HK-2 (cell line): ENCODE measurements around the gene DNM2.

Experiments
- DNase-seq: peaks from one replicate; pipeline ENCODE4 v3.0.0-alpha.2; 2018; ENCODE audit not compliant: unreplicated experiment

DNM2 gene

GRCh38 chr19:10690341-10690781 lies 27.5 kb upstream of the DNM2 start:
- no peak for DNase-seq

DNA sequence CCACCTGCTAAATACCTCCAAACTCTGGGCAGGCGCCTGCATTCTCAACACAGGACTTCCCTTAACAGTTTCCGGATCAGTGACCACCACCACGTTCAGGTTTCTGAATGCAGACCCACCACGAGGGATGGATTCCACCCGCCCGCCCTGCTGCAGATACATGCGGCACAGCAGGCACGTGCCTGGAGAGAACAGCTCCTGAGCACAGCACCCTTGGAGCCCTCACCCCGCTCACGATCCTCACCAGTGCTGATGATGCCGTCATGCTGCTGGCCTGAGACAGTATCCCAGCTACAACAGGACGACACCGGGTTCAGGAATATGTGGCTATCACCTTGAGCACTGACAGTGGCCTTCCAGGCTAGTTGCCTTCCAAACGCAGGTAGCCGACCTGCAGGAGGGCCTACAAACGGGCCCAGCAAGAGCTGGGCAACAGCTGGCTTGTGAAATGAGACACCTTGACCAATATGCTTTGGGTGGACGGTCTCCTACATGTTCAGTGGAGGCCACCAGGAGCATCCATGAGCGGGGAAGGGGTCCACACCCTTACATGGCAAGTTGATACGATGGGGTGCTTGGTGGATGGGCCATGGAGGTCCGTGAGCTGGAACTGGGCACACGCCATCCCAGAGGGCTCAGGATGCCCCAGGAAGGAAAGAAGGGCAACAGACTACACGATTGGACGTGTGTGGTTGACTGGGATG lies 26.5 kb upstream of the DNM2 start:
- no peak for DNase-seq

DNA sequence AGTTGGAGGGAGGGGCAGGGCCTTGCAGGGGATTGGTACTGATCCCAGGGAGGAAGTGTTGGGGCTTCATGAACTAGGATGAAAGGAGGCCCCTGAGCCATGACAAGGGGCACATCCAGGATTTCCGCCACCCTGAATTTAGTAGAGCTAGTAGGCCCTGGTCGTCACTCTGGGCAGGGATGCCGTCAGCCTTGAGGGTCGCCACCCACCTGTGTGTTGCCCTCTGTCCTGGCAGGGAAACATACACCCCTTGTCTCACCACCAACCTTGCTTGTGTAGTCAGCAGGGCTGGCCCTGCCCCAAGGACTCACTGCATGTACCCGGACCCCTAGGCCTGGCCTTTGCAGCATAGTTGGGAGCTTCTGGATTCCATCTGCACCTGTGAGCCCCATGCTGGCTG lies 26.0 kb upstream of the DNM2 start:
- DNase-seq = no peak

DNA sequence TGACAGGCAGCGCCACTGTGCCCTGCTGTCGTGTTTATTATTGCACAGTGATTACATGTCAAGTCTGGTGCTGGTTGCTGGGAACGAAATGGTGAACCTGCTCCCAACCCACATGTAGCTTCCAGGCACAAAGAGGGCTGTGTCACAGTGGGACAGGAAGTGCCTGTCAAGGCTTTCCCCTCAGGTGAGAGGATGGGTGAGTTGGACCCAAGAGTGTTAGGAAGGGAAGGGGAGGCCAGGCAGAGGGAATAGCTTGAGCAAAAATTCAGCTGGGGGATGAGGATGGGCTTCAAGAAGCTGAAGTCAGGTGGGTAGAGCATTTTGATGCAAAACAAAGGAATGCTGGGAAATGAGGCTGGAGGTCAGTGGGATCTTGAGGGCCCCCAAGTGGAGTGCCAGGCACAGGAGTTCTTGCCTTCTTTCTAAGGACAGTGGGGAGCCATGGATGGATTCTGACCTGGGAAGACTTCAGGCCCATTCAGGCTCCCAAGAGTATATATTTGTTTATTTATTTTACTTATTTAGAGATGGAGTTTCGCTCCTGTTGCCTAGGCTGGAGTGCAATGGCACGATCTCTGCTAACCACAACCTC lies 25.1 kb upstream of the DNM2 start:
- DNase-seq = no peak

DNA sequence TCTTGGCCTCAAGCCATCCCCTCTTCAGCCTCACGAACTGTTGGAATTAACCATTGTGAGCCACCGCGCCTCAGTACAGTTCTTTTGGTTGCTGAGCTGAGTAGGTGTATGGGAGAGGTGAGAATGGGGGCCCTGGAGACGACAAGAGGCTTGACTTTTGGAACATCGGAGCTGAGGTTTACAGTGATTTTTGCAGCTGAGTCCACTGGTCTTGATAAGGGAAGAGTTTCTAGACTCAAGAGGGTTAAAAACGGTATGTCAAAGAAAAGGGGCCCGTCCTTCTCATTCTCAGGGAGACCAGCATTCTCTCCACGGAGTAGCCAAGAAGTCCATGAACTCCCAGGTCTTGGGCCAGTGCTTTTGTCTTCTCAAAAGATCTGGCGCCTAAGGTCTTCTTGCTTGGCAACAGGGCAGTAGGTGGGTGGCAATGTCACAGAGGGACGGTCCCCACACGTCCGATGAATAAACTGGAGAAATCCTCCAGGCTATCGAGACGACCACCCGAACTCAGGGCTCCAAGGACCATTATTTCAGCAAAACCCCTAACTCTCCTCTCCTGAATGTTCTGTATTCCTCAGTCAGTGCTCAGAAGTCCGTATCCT lies 23.1 kb upstream of the DNM2 start:
- no peak for DNase-seq

DNA sequence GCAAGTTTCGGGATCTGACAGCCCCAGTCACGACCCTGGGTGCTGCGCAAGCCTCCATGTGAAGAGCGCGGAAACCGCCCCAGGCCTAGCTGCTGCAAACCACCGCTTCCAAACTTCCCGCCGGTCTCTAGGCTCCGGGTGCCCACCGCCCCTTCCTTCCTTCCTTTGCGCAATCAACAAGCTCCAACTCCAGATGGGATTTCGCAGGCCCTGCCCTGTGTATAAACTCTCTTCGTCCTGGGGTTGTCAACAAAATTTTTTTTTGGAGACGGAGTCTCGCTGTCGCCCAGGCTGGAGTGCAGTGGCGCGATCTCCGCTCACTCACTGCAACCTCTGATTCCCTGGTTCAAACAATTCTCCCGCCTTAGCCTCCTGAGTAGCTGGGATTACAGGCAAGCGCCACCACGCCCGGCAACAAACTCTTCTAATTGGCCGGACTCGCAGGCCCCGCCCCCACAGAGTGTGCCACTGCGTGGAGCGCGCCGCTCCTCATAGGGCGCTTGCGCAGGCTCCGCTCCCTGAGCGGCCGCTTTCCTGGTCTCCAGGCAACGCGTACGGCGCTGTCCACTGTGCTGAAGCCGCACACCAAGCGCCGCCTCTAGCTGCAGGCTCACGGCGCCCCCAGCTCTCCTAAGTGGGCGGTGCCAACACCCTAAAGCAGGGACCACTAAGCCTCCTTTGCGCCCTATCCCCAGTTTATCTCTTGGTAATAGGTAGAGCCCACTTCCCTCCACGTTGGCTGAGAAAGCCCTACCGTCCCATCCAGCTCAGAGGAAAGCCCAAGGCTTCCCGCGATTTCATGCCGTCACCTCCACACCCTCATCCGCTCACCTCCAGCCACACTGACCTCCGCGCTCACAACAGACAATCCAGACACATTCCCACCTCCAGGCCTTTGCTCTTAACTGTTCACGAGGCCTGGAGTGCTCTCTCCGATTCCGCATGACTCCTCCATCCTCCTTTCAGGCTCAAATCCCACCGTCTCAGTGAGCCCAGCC lies 22.2 kb upstream of the DNM2 start:
- peak; percentile 83 for DNase-seq

GRCh38 chr19:10699650-10700335 lies 18.1 kb upstream of the DNM2 start:
- DNase-seq = peak; percentile 59

DNA sequence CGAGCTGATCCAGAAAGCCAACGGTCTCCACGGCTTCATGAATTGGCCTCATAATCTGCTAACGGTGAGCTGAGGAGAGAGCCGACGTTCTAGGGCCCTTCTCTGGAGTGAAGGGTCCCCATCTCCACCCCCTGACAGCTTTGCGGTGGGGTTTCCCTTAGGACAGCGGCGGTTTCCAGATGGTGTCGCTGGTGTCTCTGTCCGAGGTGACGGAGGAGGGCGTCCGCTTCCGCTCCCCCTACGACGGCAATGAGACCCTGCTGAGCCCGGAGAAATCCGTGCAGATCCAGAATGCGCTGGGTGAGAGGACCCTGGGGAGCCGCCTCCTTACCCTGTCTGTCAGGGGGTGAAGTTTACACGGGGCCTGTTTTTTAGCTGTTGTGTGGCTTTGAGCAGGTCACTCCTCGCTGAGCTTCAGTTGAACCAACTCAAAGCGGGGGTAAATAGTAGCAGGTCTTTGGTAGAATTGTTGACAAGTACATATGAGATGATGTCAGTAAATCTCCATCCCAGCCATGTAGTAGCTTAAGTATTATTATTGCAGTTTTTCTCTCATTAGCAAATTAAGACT lies 15.8 kb upstream of the DNM2 start:
- DNase-seq = no peak

GRCh38 chr19:10706990-10707389 lies 10.9 kb upstream of the DNM2 start:
- no peak for DNase-seq

DNA sequence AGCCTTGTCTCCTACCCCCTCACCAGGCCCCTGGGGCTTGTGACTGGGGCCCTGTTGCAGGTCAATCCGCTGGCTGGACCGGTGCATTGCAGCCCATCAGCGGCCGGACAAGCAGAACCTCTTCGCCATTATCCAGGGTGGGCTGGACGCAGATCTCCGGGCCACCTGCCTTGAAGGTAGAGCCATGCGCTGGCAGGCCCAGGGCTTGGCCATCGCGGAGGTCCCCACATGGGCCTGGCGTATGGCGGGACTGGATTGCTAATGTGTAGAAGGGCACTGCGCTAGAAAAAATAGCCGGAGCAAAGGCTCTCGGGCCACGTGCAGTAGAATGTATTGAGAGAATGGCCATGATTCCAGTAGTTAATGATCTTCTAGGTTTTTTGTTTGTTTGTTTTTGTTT lies 10.4 kb upstream of the DNM2 start:
- DNase-seq = no peak

- DNase-seq = no peak
These were observed 9.6 kb upstream of the DNM2 start for GRCh38 chr19:10708291-10708690.

- no peak for DNase-seq
These were observed 5.8 kb upstream of the DNM2 start for GRCh38 chr19:10712045-10712444.

DNA sequence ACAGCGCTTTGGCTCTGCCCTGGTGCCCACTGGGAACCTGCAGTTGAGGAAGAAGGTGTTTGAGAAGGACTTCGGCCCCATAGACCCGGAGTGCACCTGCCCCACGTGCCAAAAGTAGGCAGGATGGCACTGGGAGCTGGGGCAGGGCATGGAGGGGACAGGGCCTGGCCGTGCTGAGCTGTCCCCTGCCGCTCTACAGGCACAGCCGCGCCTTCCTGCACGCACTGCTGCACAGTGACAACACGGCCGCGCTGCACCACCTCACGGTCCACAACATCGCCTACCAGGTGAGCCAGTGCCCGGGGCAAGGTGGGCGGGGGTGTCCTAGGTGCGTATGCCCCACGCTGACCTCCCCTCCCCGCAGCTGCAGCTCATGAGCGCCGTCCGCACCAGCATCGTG lies 5.1 kb upstream of the DNM2 start:
- DNase-seq = no peak

- no peak for DNase-seq
These were observed 4.6 kb upstream of the DNM2 start for GRCh38 chr19:10713317-10713716.

DNA sequence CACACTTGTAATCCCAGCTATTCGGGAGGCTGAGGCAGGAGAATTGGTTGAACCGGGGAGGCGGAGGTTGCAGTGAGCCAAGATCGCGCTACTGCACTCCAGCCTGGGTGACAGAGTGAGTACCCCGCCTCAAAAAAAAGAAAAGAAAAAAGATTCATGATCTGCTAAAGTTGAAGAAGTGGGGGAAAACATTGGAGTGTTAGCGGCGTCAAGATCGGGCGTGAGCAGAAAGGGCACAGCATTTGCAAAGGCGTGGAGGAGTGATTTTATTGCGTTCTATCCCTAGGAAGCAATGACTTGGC lies 874 bp upstream of the DNM2 start:
- DNase-seq = no peak

GRCh38 chr19:10718205-10719196 lies 622 bp downstream of the DNM2 start:
- peak; percentile 54 for DNase-seq

DNA sequence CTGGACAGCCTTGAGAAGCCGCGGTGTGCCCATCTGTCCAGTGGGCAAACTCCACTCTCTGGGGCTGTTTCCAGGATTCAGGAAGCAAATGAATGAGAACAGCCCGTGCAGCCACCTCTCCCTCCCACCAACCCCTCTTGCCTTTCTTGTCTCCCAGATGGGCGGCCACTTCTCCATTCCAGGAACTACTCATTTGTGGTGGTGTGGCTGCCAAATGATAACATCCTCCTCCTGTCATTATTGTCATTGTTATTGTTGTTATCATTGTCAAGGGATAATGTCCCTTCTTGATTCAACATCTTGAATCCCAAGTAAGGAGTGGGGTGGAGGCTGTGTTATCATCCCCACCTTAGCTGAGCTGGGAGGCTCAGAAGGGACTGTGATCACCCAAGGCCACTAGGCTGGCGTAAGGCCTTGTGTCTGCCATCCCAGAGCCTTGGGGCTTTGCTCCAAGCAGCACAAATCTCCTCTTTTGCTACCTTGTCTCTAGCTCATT lies 1.6 kb downstream of the DNM2 start:
- no peak for DNase-seq

DNA sequence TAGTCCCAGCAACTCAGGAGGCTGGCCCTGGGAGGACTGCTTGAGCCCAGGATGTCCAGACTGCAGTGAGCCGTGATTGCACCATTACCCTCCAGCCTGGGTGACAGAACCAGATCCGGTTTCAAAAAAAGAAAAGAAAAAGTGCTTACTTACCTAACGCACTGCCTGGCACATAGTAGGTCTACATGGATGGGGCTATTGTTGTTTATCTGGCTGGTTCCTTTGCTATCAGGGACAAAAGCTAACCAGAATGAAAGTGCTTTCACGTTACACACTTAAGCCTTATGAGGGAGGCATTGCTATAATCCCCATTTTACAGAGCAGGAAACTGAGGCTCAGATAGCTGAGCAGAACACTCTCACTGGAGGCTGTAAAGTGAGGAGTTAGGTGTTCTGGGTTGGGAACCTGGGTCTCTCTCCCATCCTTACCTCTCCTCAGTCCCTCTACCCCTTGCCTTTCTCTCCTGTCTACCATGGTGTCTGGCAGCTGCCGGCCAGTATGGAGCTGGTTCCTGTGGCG lies 2.8 kb downstream of the DNM2 start:
- no peak for DNase-seq

DNA sequence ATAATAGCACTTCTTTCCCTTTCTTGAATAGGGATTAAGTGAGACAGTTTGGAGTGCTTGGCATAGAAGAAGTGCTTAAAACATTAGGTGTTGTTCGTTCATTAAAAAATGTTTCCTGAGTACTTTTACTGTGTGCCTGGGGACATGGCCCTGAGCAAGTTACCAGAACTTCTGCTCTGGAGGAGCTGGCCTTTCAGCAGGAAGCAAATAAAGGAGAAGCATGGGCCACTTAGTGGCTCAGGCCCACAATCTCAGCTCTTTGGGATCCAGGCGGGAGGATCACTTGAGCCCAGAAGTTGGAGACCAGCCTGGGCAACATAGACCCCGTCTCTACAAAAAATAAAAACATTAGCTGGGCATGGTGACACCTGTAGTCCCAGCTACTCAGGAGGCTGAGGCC lies 5.7 kb downstream of the DNM2 start:
- no peak for DNase-seq

GRCh38 chr19:10724573-10725071 lies 6.7 kb downstream of the DNM2 start:
- DNase-seq = no peak
